HepG2 (cell line): Measurements from ENCODE around the gene ABCA13.

ENCODE experiments used
- ATF4 ChIP-seq, 2 experiments: fragments of 450-650 bp in 1 of 2; sonication (generic) in 1 of 2; formaldehyde crosslinking; IDR thresholded peaks; 2 replicates each; pipeline versions ENCODE4 v1.5.0 to v1.8.0; 2020 to 2022; ENCODE audit warnings: mild to moderate bottlenecking in 1 of 2, missing genetic modification reagents in 1 of 2
- BRF2 ChIP-seq: sonication (generic); formaldehyde crosslinking; IDR thresholded peaks from 2 replicates; pipeline ENCODE4 v1.8.1; 2022; ENCODE audit warnings: mild to moderate bottlenecking, missing genetic modification reagents
- EEA1 ChIP-seq: sonication (generic); formaldehyde crosslinking; IDR thresholded peaks from 2 replicates; pipeline ENCODE4 v1.5.1; 2020; ENCODE audit warnings: mild to moderate bottlenecking, missing genetic modification reagents, borderline replicate concordance
- GTF2F1 ChIP-seq: fragments of 150-350 bp; IDR thresholded peaks from 2 replicates; pipeline ENCODE4 v1.6.1; 2014; ENCODE audit warnings: low read length
- HDAC2 ChIP-seq: sonication (generic); formaldehyde crosslinking; IDR thresholded peaks from 2 replicates; pipeline ENCODE4 v1.4.0; 2020; ENCODE audit warnings: missing genetic modification reagents
- MED13 ChIP-seq: sonication (generic); formaldehyde crosslinking; IDR thresholded peaks from 2 replicates; pipeline ENCODE4 v1.5.0; 2020; ENCODE audit warnings: missing genetic modification reagents
- NFE2L2 ChIP-seq: fragments of 150-350 bp; IDR thresholded peaks from 2 replicates; pipeline ENCODE4 v1.6.1; 2014; ENCODE audit warnings: low read length
- POLR2AphosphoS5 ChIP-seq: IDR thresholded peaks from 2 replicates; pipeline ENCODE4 v1.6.1; 2012; ENCODE audit warnings: low read depth, low read length
- SP2 ChIP-seq: sonication (generic); formaldehyde crosslinking; IDR thresholded peaks from 2 replicates; pipeline ENCODE4 v1.5.1; 2020; ENCODE audit warnings: mild to moderate bottlenecking, missing genetic modification reagents
- XRCC5 ChIP-seq: fragments of 200-400 bp; formaldehyde crosslinking; optimal IDR thresholded peaks from 2 replicates; pipeline ENCODE3; 2017; ENCODE audit warnings: mild to moderate bottlenecking, low read length
- TF ChIP-seq, protein P1 (sequence below): sonication (generic); formaldehyde crosslinking; IDR thresholded peaks from 2 replicates; pipeline ENCODE4 v1.4.0; 2020; ENCODE audit warnings: missing genetic modification reagents
- TF ChIP-seq, protein P2 (sequence below): sonication (generic); formaldehyde crosslinking; IDR thresholded peaks from 2 replicates; pipeline ENCODE4 v1.5.0; 2020; ENCODE audit warnings: mild to moderate bottlenecking, missing genetic modification reagents, moderate library complexity

- no peak for TF ChIP-seq GTF2F1
- TF ChIP-seq EEA1 (CRISPR knock-in tag) = no peak
- TF ChIP-seq, protein P1, sequence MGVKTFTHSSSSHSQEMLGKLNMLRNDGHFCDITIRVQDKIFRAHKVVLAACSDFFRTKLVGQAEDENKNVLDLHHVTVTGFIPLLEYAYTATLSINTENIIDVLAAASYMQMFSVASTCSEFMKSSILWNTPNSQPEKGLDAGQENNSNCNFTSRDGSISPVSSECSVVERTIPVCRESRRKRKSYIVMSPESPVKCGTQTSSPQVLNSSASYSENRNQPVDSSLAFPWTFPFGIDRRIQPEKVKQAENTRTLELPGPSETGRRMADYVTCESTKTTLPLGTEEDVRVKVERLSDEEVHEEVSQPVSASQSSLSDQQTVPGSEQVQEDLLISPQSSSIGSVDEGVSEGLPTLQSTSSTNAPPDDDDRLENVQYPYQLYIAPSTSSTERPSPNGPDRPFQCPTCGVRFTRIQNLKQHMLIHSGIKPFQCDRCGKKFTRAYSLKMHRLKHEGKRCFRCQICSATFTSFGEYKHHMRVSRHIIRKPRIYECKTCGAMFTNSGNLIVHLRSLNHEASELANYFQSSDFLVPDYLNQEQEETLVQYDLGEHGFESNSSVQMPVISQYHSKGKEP (CRISPR knock-in tag) = no peak
- TF ChIP-seq SP2 (CRISPR knock-in tag) = no peak
- TF ChIP-seq MED13 (CRISPR knock-in tag) = no peak
- TF ChIP-seq ATF4 (CRISPR knock-in tag; IDR thresholded peaks at IDR 0.05) = no peak
- TF ChIP-seq NFE2L2 = no peak
- TF ChIP-seq XRCC5 = no peak
- no peak for TF ChIP-seq HDAC2 (CRISPR knock-in tag)
- TF ChIP-seq BRF2 (CRISPR knock-in tag) = no peak
- TF ChIP-seq, protein P2, sequence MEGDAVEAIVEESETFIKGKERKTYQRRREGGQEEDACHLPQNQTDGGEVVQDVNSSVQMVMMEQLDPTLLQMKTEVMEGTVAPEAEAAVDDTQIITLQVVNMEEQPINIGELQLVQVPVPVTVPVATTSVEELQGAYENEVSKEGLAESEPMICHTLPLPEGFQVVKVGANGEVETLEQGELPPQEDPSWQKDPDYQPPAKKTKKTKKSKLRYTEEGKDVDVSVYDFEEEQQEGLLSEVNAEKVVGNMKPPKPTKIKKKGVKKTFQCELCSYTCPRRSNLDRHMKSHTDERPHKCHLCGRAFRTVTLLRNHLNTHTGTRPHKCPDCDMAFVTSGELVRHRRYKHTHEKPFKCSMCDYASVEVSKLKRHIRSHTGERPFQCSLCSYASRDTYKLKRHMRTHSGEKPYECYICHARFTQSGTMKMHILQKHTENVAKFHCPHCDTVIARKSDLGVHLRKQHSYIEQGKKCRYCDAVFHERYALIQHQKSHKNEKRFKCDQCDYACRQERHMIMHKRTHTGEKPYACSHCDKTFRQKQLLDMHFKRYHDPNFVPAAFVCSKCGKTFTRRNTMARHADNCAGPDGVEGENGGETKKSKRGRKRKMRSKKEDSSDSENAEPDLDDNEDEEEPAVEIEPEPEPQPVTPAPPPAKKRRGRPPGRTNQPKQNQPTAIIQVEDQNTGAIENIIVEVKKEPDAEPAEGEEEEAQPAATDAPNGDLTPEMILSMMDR (CRISPR knock-in tag) = no peak
- no peak for TF ChIP-seq POLR2AphosphoS5
Measured at GRCh38 chr7:48321319-48322010, 150.2 kb downstream of the ABCA13 start.
